Gastrocnemius medialis (tissue), 4 donors: ENCODE measurements around the gene RPA4. TPM values are rescaled to one million over a fixed set of nuclear protein-coding genes. Genes with fewer than 3 reads are reported as not detected.

Experiments used
- ATAC-seq, 2 donors: fragments of 150-250 bp; one replicate each; pipeline ENCODE4 v1.9.1; 2016
- DNase-seq, 2 donors: peaks; one replicate each; pipeline ENCODE4 v3.0.0-alpha.2; 2019
- H3K27ac ChIP-seq, 4 donors: fragments of 200-600 bp; sonication (generic); 1 replicate in 1 of 4; 2 replicates in 3 of 4; pipeline ENCODE4 v1.5.1; 2016 to 2018; ENCODE audit warnings: mild to moderate bottlenecking in 2 of 4, moderate library complexity in 1 of 4
- H3K27me3 ChIP-seq, 3 donors: fragments of 200-600 bp; sonication (generic) in 2 of 3; 1 replicate in 1 of 3; 2 replicates in 2 of 3; pipeline versions ENCODE4 v1.5.1 to v1.6.0; 2016 to 2019; ENCODE audit warnings: mild to moderate bottlenecking in 1 of 3, moderate library complexity in 1 of 3
- H3K36me3 ChIP-seq, 2 donors: fragments of 200-600 bp; sonication (generic) in 1 of 2; one replicate each; pipeline ENCODE4 v1.5.1; 2017 to 2018
- H3K4me1 ChIP-seq, 2 donors: fragments of 200-600 bp; sonication (generic) in 1 of 2; one replicate each; pipeline ENCODE4 v1.5.1; 2016 to 2017; ENCODE audit warnings: mild to moderate bottlenecking in 2 of 2
- H3K4me3 ChIP-seq, 4 donors: fragments of 200-600 bp; sonication (generic) in 3 of 4; 1 replicate in 1 of 4; 2 replicates in 3 of 4; pipeline ENCODE4 v1.5.1; 2016 to 2019; ENCODE audit warnings: mild to moderate bottlenecking in 2 of 4
- H3K9me3 ChIP-seq, 3 donors: fragments of 200-600 bp; sonication (generic) in 2 of 3; 1 replicate in 1 of 3; 2 replicates in 2 of 3; pipeline ENCODE4 v1.5.1; 2016 to 2019
- POLR2A ChIP-seq, 2 donors: fragments of 450-650 bp; IDR thresholded peaks; one replicate each; pipeline ENCODE4 v1.6.1; 2017; ENCODE audit warnings: antibody characterized with exemption in 2 of 2, mild to moderate bottlenecking in 2 of 2, moderate library complexity in 2 of 2
- in situ Hi-C, 4 donors: fragments of 200-750 bp; cut with MboI; loops; one replicate each; pipeline versions ENCODE4 v1.15.0 to v1.8.0; 2017; ENCODE audit warnings: low sequenced_read_pairs in 4 of 4
- intact Hi-C: fragments of 100-400 bp; cut with DNase I; formaldehyde crosslinking; loops from one replicate; pipeline ENCODE4 v1.15.1; 2023; ENCODE audit warnings: low total_unique reads
- total RNA-seq, 4 donors: library from RNA; depleted of rRNA; stranded (reverse); fragments of >200 nt; gene quantifications; one replicate each; pipeline versions ENCODE4 v1.1.0 to v1.2.3, GENCODE V29; 2016
- TF ChIP-seq, protein P1 (sequence below), 5 experiments: fragments of 450-650 bp in 3 of 5; fragments of 200-600 bp in 2 of 5; sonication (generic) in 2 of 5; IDR thresholded peaks in 4 of 5; conservative IDR thresholded peaks in 1 of 5; 1 replicate in 4 of 5; 2 replicates in 1 of 5; pipeline ENCODE4 v1.5.1; 2016 to 2019; ENCODE audit warnings: antibody characterized with exemption in 5 of 5, mild to moderate bottlenecking in 3 of 5, moderate library complexity in 3 of 5

RPA4 gene, protein sequence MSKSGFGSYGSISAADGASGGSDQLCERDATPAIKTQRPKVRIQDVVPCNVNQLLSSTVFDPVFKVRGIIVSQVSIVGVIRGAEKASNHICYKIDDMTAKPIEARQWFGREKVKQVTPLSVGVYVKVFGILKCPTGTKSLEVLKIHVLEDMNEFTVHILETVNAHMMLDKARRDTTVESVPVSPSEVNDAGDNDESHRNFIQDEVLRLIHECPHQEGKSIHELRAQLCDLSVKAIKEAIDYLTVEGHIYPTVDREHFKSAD
- 1 to 10 TPM in 1 of 4 donors, under 1 TPM in 1, not detected in 2; 0.51 to 3.1 TPM for total RNA-seq

DNA sequence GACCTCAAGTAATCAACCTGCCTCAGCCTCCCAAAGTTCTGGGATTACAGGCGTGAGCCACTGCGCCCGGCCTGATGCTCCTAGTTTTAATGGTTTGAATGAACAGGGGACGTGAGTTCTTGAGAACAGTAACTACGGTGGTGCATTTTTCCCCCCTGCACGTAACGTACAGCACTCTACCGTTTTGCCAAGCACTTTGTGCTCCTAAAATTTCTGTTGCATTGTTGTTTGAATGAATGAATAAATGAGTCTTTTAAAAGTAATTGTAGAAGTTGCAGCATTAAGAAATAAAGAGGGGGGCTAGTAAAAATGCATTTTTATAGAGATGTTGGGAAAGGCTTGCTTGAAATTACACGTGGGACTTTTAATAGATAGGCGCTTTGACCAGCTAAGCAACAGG, at the start of gene RPA4:
RPA4 (plus strand) TSS at position 301 of the 400 bp plus-strand sequence. CDS start 403 bp downstream, outside the sequence.
- ATAC-seq (no peak), DNase-seq (no peak)
- H3K4me1 ChIP-seq: no peaks in the 10 kb centered on the region
- in situ Hi-C loops: no loop called here
- intact Hi-C loops: no loop called here
- no peaks in the 10 kb centered on the region for H3K27me3 ChIP-seq
- TF ChIP-seq, protein P1, sequence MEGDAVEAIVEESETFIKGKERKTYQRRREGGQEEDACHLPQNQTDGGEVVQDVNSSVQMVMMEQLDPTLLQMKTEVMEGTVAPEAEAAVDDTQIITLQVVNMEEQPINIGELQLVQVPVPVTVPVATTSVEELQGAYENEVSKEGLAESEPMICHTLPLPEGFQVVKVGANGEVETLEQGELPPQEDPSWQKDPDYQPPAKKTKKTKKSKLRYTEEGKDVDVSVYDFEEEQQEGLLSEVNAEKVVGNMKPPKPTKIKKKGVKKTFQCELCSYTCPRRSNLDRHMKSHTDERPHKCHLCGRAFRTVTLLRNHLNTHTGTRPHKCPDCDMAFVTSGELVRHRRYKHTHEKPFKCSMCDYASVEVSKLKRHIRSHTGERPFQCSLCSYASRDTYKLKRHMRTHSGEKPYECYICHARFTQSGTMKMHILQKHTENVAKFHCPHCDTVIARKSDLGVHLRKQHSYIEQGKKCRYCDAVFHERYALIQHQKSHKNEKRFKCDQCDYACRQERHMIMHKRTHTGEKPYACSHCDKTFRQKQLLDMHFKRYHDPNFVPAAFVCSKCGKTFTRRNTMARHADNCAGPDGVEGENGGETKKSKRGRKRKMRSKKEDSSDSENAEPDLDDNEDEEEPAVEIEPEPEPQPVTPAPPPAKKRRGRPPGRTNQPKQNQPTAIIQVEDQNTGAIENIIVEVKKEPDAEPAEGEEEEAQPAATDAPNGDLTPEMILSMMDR (IDR thresholded peaks at IDR 0.05 in 4 of 5, conservative IDR thresholded peaks at IDR 0.05 in 1 of 5): no peak
- TF ChIP-seq POLR2A (IDR thresholded peaks at IDR 0.05): no peak
- no peak within 1 kb of the TSS for H3K4me3 ChIP-seq
- no peaks in the 10 kb centered on the region for H3K36me3 ChIP-seq
- H3K27ac ChIP-seq: no peak within 1 kb of the TSS
- no peaks in the 10 kb centered on the region for H3K9me3 ChIP-seq

DNA sequence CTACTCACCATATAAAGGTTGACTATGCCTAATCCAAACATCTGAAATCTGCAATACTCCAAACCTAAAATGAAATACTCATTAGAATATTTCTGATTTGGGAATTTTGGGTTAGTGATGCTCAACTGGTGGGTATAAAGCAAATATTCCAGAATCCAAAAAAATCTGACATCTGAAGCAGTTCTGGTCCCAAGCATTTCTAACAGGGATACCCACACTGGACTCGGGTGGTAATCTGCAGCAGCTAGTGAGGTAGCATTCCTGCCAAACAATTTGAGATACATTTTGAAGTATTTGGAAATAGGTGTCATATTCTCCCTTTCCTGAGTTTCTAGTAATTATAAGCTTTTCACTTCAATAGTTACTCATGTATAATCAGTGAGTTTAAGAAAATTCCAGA, 49.6 kb upstream of the RPA4 start:
- H3K4me3 ChIP-seq: no peak overlapping the region
- H3K27me3 ChIP-seq: no peaks in the 10 kb centered on the region
- H3K36me3 ChIP-seq: no peaks in the 10 kb centered on the region
- intact Hi-C loops: no loop called here
- in situ Hi-C loops: no loop called here
- H3K4me1 ChIP-seq: no peaks in the 10 kb centered on the region
- no peak overlapping the region for H3K27ac ChIP-seq
- no peaks in the 10 kb centered on the region for H3K9me3 ChIP-seq
- ATAC-seq (no peak), DNase-seq (no peak)
- TF ChIP-seq, protein P1 (IDR thresholded peaks at IDR 0.05 in 4 of 5, conservative IDR thresholded peaks at IDR 0.05 in 1 of 5): no peak
- no peak for TF ChIP-seq POLR2A (IDR thresholded peaks at IDR 0.05)

DNA sequence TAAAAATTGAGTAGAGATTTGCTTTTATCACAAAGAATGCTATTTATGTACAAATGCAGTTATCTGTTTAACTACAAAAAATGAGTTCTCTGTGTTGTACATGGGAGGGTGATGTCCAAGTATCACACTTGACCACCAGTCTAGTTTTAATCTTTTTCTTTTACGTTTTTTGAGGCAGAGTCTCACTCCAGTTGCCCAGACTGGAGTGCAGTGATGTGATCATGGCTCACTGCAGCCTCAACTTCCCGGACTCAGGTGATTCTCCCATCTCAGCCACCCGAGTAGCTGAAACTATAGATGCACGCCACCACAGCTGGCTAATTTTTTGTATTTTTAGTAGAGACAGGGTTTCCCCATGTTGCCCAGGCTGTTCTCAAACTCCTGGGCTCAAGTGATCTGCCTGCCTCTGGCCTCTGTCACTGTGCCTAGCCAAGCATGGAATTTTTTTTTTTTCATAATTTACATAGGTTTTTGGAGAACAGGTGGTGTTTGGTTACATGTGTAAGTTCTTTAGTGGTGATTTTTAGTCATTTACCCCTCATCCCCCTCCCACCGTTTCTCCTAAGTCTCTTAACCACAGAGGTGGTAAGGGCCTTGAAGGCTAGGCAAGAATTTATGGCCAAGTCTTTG, 47.9 kb upstream of the RPA4 start:
- ATAC-seq: no peak
- in situ Hi-C loops (no loop called here), intact Hi-C loops (no loop called here)
- no peak for DNase-seq
- no peaks in the 10 kb centered on the region for H3K27me3 ChIP-seq
- peaks cover 0 to under 1% of the 10 kb centered on the region in 2 donors for H3K4me1 ChIP-seq
- H3K9me3 ChIP-seq: no peaks in the 10 kb centered on the region
- no peaks in the 10 kb centered on the region for H3K36me3 ChIP-seq
- H3K4me3 ChIP-seq: no peak overlapping the region
- H3K27ac ChIP-seq: no peak overlapping the region
- TF ChIP-seq POLR2A (IDR thresholded peaks at IDR 0.05): no peak
- TF ChIP-seq, protein P1 (IDR thresholded peaks at IDR 0.05 in 4 of 5, conservative IDR thresholded peaks at IDR 0.05 in 1 of 5): no peak

DNA sequence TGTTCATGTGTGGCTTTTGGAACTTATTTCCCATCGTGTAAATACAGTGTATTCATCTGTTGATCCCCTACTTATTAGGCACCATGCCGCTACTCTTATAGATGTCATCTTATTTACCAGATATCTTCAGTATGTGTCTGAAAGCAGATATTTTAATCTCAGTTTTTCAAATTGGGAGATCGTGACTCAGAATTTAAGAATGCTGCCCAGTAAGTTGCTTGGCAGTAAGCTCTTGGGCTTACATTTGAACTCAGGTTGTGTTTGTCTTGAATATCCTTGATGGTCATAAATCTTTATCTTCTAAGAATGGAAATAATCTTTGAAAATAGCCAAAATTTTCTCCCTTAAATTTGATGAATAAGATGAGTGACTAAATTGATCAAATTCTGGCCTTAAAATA, 45.9 kb upstream of the RPA4 start:
- no peak for TF ChIP-seq POLR2A (IDR thresholded peaks at IDR 0.05)
- TF ChIP-seq, protein P1 (IDR thresholded peaks at IDR 0.05 in 4 of 5, conservative IDR thresholded peaks at IDR 0.05 in 1 of 5): no peak
- Histone ChIP-seq H3K36me3 (no peaks in the 10 kb centered on the region), H3K4me3 (no peak overlapping the region), H3K27ac (peak overlapping the region in 2 of 4 donors; percentile 43 to 49), H3K9me3 (no peaks in the 10 kb centered on the region), H3K4me1 (peaks cover 0 to 12% of the 10 kb centered on the region in 2 donors), H3K27me3 (no peaks in the 10 kb centered on the region)
- in situ Hi-C loops: no loop called here
- ATAC-seq (peak in 1 of 2 donors; percentile 47), DNase-seq (no peak)
- intact Hi-C loops: no loop called here
